HepG2 (cell line): ENCODE results near the gene SIVA1.

Source experiments
- CHD4 ChIP-seq: fragments of 200-600 bp; sonication (generic); IDR thresholded peaks from 2 replicates; pipeline ENCODE4 v1.7.0; 2017; ENCODE audit warnings: mild to moderate bottlenecking, low read length, borderline replicate concordance
- EZH2 ChIP-seq: conservative IDR thresholded peaks from 2 replicates; pipeline ENCODE4 v1.6.1; 2012; ENCODE audit warnings: mild to moderate bottlenecking, low read depth, low read length, moderate library complexity
- MEIS1 ChIP-seq: sonication (generic); formaldehyde crosslinking; IDR thresholded peaks from 2 replicates; pipeline ENCODE4 v1.9.0; 2021; ENCODE audit warnings: mild to moderate bottlenecking, missing genetic modification reagents, moderate library complexity, borderline replicate concordance
- RFX5 ChIP-seq: IDR thresholded peaks from 2 replicates; pipeline ENCODE4 v1.6.1; 2011; ENCODE audit warnings: low read depth, low read length, improper control_type of control experiment
- ZNF17 ChIP-seq: sonication (generic); formaldehyde crosslinking; IDR thresholded peaks from 2 replicates; pipeline ENCODE4 v1.5.0; 2020; ENCODE audit warnings: mild to moderate bottlenecking, missing genetic modification reagents
- ZNF24 ChIP-seq: fragments of 450-650 bp; IDR thresholded peaks from 2 replicates; pipeline ENCODE4 v1.6.1; 2017; ENCODE audit warnings: antibody characterized with exemption, mild to moderate bottlenecking
- ZNF317 ChIP-seq: sonication (generic); formaldehyde crosslinking; IDR thresholded peaks from 2 replicates; pipeline ENCODE4 v1.5.0; 2020; ENCODE audit warnings: mild to moderate bottlenecking, missing genetic modification reagents
- ZNF652 ChIP-seq: IDR thresholded peaks from 2 replicates; pipeline ENCODE4 v1.6.1; 2016; ENCODE audit warnings: low read depth, borderline replicate concordance
- TF ChIP-seq, protein P1 (sequence below): fragments of 450-650 bp; IDR thresholded peaks from 2 replicates; pipeline ENCODE4 v1.6.1; 2016
- TF ChIP-seq, protein P2 (sequence below): sonication (generic); formaldehyde crosslinking; IDR thresholded peaks from 2 replicates; pipeline ENCODE4 v1.4.0; 2020; ENCODE audit warnings: missing genetic modification reagents, borderline replicate concordance

DNA sequence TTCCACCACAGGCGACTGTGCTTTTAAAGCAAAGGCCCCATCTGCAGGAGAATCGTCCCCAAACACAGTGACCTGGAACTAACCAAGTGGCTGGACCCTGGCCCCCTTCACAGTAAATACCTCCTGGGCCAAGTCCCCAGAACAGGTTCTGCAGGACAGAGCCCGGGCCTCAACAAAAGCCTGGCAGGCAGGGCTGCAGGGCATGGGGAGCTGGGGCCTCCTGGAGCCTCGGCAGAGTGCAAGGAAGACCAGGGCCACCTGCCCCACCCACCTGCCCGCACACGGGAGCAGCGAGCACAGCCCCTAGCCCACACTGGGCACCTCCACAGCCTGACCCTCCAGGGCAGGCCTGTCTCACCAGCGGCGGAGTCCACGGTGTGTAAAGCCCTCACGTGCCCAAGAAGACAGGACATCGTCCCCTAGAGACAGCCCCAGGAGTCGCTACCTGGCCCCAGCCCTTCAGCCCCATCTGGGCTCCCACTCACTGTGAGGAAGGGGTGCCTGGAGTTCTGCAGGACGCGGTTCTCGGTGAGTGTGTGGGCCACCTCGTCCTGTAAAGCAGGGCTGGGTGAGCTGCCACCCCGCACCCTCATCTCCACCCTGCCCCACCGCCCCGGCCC is 21.6 kb downstream of the SIVA1 start:
- TF ChIP-seq, protein P1, sequence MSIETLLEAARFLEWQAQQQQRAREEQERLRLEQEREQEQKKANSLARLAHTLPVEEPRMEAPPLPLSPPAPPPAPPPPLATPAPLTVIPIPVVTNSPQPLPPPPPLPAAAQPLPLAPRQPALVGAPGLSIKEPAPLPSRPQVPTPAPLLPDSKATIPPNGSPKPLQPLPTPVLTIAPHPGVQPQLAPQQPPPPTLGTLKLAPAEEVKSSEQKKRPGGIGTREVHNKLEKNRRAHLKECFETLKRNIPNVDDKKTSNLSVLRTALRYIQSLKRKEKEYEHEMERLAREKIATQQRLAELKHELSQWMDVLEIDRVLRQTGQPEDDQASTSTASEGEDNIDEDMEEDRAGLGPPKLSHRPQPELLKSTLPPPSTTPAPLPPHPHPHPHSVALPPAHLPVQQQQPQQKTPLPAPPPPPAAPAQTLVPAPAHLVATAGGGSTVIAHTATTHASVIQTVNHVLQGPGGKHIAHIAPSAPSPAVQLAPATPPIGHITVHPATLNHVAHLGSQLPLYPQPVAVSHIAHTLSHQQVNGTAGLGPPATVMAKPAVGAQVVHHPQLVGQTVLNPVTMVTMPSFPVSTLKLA: no peak
- no peak for TF ChIP-seq ZNF24
- TF ChIP-seq, protein P2, sequence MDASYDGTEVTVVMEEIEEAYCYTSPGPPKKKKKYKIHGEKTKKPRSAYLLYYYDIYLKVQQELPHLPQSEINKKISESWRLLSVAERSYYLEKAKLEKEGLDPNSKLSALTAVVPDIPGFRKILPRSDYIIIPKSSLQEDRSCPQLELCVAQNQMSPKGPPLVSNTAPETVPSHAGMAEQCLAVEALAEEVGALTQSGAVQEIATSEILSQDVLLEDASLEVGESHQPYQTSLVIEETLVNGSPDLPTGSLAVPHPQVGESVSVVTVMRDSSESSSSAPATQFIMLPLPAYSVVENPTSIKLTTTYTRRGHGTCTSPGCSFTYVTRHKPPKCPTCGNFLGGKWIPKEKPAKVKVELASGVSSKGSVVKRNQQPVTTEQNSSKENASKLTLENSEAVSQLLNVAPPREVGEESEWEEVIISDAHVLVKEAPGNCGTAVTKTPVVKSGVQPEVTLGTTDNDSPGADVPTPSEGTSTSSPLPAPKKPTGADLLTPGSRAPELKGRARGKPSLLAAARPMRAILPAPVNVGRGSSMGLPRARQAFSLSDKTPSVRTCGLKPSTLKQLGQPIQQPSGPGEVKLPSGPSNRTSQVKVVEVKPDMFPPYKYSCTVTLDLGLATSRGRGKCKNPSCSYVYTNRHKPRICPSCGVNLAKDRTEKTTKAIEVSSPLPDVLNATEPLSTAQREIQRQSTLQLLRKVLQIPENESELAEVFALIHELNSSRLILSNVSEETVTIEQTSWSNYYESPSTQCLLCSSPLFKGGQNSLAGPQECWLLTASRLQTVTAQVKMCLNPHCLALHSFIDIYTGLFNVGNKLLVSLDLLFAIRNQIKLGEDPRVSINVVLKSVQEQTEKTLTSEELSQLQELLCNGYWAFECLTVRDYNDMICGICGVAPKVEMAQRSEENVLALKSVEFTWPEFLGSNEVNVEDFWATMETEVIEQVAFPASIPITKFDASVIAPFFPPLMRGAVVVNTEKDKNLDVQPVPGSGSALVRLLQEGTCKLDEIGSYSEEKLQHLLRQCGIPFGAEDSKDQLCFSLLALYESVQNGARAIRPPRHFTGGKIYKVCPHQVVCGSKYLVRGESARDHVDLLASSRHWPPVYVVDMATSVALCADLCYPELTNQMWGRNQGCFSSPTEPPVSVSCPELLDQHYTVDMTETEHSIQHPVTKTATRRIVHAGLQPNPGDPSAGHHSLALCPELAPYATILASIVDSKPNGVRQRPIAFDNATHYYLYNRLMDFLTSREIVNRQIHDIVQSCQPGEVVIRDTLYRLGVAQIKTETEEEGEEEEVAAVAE: no peak
- TF ChIP-seq EZH2: no peak
- no peak for TF ChIP-seq RFX5
- no peak for TF ChIP-seq ZNF652 (CRISPR knock-in tag)
- no peak for TF ChIP-seq ZNF17 (CRISPR knock-in tag)
- no peak for TF ChIP-seq MEIS1
- TF ChIP-seq CHD4: no peak
- no peak for TF ChIP-seq ZNF317 (CRISPR knock-in tag)
